Kidney (tissue), 22 donors: ENCODE results near the gene PIGH. TPM values are rescaled to one million over a fixed set of nuclear protein-coding genes. Genes with fewer than 3 reads are reported as not detected.

Experiments used
- DNase-seq, 5 donors: peaks; one replicate each; pipeline ENCODE4 v3.0.0-alpha.2; 2013 to 2020
- FAIRE-seq: peaks from 2 replicates; lab custom pipeline; 2012; peaks lifted over from hg19 to GRCh38; lab: Jason Lieb, UNC
- H3K27ac ChIP-seq, 2 donors: one replicate each; pipeline ENCODE4 v1.7.0; 2013; ENCODE audit warnings: low read depth in 2 of 2, low read length in 2 of 2, inconsistent platforms in 1 of 2
- H3K27me3 ChIP-seq: one replicate; pipeline ENCODE4 v1.7.1; 2013; ENCODE audit warnings: low read length, inconsistent platforms; ENCODE audit not compliant: control insufficient read depth, insufficient read depth
- H3K36me3 ChIP-seq, 3 donors: one replicate each; pipeline versions ENCODE4 v1.7.0 to v1.7.1; 2013; ENCODE audit warnings: low read length in 3 of 3, control low read depth in 1 of 3, inconsistent platforms in 1 of 3; ENCODE audit not compliant: insufficient read depth in 3 of 3, control insufficient read depth in 2 of 3
- H3K4me1 ChIP-seq, 3 donors: one replicate each; pipeline versions ENCODE4 v1.7.0 to v1.7.1; 2013; ENCODE audit warnings: low read length in 3 of 3, inconsistent platforms in 1 of 3, low read depth in 1 of 3; ENCODE audit not compliant: control insufficient read depth in 2 of 3, insufficient read depth in 2 of 3
- H3K4me3 ChIP-seq, 3 donors: one replicate each; pipeline versions ENCODE4 v1.7.0 to v1.8.1; 2013; ENCODE audit warnings: low read length in 3 of 3, control low read depth in 1 of 3, inconsistent platforms in 1 of 3
- H3K9ac ChIP-seq, 3 donors: one replicate each; pipeline versions ENCODE4 v1.7.0 to v1.7.1; 2013; ENCODE audit warnings: low read length in 3 of 3, control low read depth in 1 of 3, inconsistent platforms in 1 of 3
- H3K9me3 ChIP-seq, 3 donors: one replicate each; pipeline versions ENCODE4 v1.7.0 to v1.7.1; 2013; ENCODE audit warnings: low read length in 3 of 3, control low read depth in 1 of 3, inconsistent platforms in 1 of 3; ENCODE audit not compliant: control insufficient read depth in 2 of 3, insufficient read depth in 1 of 3
- CTCF ChIP-seq: IDR thresholded peaks from 3 replicates; pipeline ENCODE4 v1.5.1; 2012; ENCODE audit warnings: mild to moderate bottlenecking, moderate library complexity, borderline replicate concordance; ENCODE audit not compliant: insufficient read depth; ENCODE audit errors: extremely low read depth
- intact Hi-C: fragments of 100-400 bp; cut with DNase I; formaldehyde crosslinking; loops from one replicate; pipeline ENCODE4 v1.11.1; 2022
- long read RNA-seq, 10 donors: library from polyadenylated mRNA in 1 of 10; unstranded in 1 of 10; transcript quantifications; one replicate each; pipeline ENCODE4 v2.0.0 and lab custom pipeline, GENCODE V29; 2021 to 2026
- polyA plus RNA-seq: library from polyadenylated mRNA; stranded (reverse); fragments of 350-450 nt; fragmentation: Illumina TruSeq; extraction: RNeasy Lipid Tissue Mini Kit (QIAGEN cat#74804); gene quantifications from one replicate; pipeline ENCODE4 v1.2.3, GENCODE V29; 2014; ENCODE audit warnings: low read depth, low replicate concordance; ENCODE audit not compliant: insufficient read depth
- total RNA-seq: library from RNA; stranded (reverse); fragmentation: NEBNext Ultra II Directional; extraction: Animal tissue kit (Norgen Biotek cat#: 25700); gene quantifications from one replicate; pipeline ENCODE4 v1.2.1, GENCODE V29; 2021
- donor health status: control.
- donor health status: control.
- donor health status: control.
- donor health status: control.
- donor health status: control.
- donor health status: DM: yes; HTN: yes; CAD: no.
- donor health status: Normal renal cell carcinoma (clear cell type).

Gene PIGH
- total RNA-seq (31.7 TPM), polyA plus RNA-seq (44.9 TPM)
- long read RNA-seq, donor 1, partial matches to known transcripts: 0 of 6 reads
- long read RNA-seq, donor 1, other reads (novel, unspliced or antisense): 0 of 6 reads
- long read RNA-seq, donor 2, transcript PIGH-201 (4 exons, 1,420 nt): major isoform, 16 of 19 reads
- long read RNA-seq, donor 2, partial matches to known transcripts: 0 of 19 reads
- long read RNA-seq, donor 2, other reads (novel, unspliced or antisense): 0 of 19 reads
- long read RNA-seq, donor 3, transcript PIGH-201 (4 exons, 1,420 nt): major isoform, 13 of 14 reads
- long read RNA-seq, donor 3, partial matches to known transcripts: 0 of 14 reads
- long read RNA-seq, donor 3, other reads (novel, unspliced or antisense): 0 of 14 reads
- long read RNA-seq, donor 4, transcript PIGH-201 (4 exons, 1,420 nt): major isoform, 16 of 17 reads
- long read RNA-seq, donor 4, partial matches to known transcripts: 0 of 17 reads
- long read RNA-seq, donor 4, other reads (novel, unspliced or antisense): 0 of 17 reads
- long read RNA-seq, donor 5, partial matches to known transcripts: 0 of 1 reads
- long read RNA-seq, donor 5, other reads (novel, unspliced or antisense): 0 of 1 reads
- long read RNA-seq, donor 6, transcript PIGH-201 (4 exons, 1,420 nt): major isoform, 16 of 17 reads
- long read RNA-seq, donor 6, partial matches to known transcripts: 0 of 17 reads
- long read RNA-seq, donor 6, other reads (novel, unspliced or antisense): 0 of 17 reads
- long read RNA-seq, donor 7, transcript PIGH-201 (4 exons, 1,420 nt): major isoform, 29 of 37 reads
- long read RNA-seq, donor 7, partial matches to known transcripts: 0 of 37 reads
- long read RNA-seq, donor 7, other reads (novel, unspliced or antisense): 6 of 37 reads
- long read RNA-seq, donor 8, transcript PIGH-201 (4 exons, 1,420 nt): major isoform, 11 of 15 reads
- long read RNA-seq, donor 8, partial matches to known transcripts: 0 of 15 reads
- long read RNA-seq, donor 8, other reads (novel, unspliced or antisense): 0 of 15 reads
- long read RNA-seq, donor 9, transcript PIGH-201 (4 exons, 1,420 nt): major isoform, 8 of 8 reads
- long read RNA-seq, donor 9, partial matches to known transcripts: 0 of 8 reads
- long read RNA-seq, donor 9, other reads (novel, unspliced or antisense): 0 of 8 reads
- long read RNA-seq, donor 10, transcript PIGH-201 (4 exons, 1,420 nt): major isoform, 9 of 11 reads
- long read RNA-seq, donor 10, partial matches to known transcripts: 0 of 11 reads
- long read RNA-seq, donor 10, other reads (novel, unspliced or antisense): 0 of 11 reads

- TF ChIP-seq CTCF: peak; percentile 36
- Histone ChIP-seq H3K9me3 (no peaks in the 10 kb centered on the region), H3K4me3 (peak within 1 kb of the TSS; percentile 85 to 95 (median 90)), H3K9ac (peak within 1 kb of the TSS; percentile 75 to 98 (median 83)), H3K36me3 (no peaks in the 10 kb centered on the region), H3K27me3 (no peaks in the 10 kb centered on the region), H3K4me1 (peaks cover 3 to 9% (median 8%) of the 10 kb centered on the region in 3 donors), H3K27ac (peak within 1 kb of the TSS; percentile 92 to 95)
- no peak for FAIRE-seq
- intact Hi-C loops: no loop called here
- peak; percentile 91 to 96 (median 94) for DNase-seq
Observed at GRCh38 chr14:67599698-67600561, at the start of gene PIGH. Gene PIGH (minus strand): TSS chr14:67600268. CDS start chr14:67600203, 65 bp downstream.

- FAIRE-seq: peak; percentile 73
Observed at GRCh38 chr14:67646131-67646530, 46.1 kb upstream of the PIGH start.

More at GRCh38 chr14:67646131-67646530, 46.1 kb upstream of the PIGH start:
- intact Hi-C loops: no loop called here
- peak overlapping the region in 1 of 3 donors; percentile 7 for H3K9ac ChIP-seq
- H3K27ac ChIP-seq: peak overlapping the region; percentile 77 to 80
- H3K36me3 ChIP-seq: peaks cover 8 to 27% (median 21%) of the 10 kb centered on the region in 3 donors
- H3K4me1 ChIP-seq: peaks cover 0 to 20% (median 18%) of the 10 kb centered on the region in 3 donors
- DNase-seq: peak in 3 of 5 donors; percentile 22 to 58 (median 51)
- H3K9me3 ChIP-seq: no peaks in the 10 kb centered on the region
- H3K4me3 ChIP-seq: peak overlapping the region in 2 of 3 donors; percentile 32 to 42
- no peak for TF ChIP-seq CTCF
- H3K27me3 ChIP-seq: no peaks in the 10 kb centered on the region
